Measurements from ENCODE around the gene FRRS1L.
A peak's percentile ranks its signal among the peaks of the same experiment; 100 is the strongest.
"Not testable (repeated sequence)": the region's sequence is repeated elsewhere in the genome, so short reads cannot be mapped to it uniquely, and the experiment has no call there.

FRRS1L gene

GRCh38 chr9:109132567-109133021, 34.5 kb downstream of the FRRS1L start:
- DNase-seq (ENCODE audit: low read depth in 2 of 2) = no peak

GRCh38 chr9:109129470-109130197, 37.4 kb downstream of the FRRS1L start:
- no peak for DNase-seq (ENCODE audit: low read depth in 2 of 2)

GRCh38 chr9:109126671-109127070, 40.4 kb downstream of the FRRS1L start:
- DNase-seq (ENCODE audit: low read depth in 2 of 2) = not testable (repeated sequence)

DNA sequence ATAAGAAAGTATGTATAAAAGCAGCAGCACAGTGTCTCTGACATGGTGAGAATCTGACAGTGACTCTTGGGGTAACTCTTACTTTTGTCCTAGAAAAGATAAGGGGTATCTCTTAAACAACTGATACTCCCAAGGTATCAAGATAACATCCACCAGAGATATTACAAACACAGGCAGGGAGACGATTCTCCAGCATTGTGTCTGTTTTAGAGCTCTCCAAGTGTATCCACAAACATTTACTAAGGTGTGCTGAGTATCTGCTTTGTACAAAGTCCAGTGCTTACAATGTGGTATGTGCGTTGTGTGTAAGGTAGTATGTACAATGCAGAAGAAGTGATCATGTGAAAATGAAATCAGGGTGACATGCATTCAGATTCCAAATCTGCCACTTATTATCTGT, 42.9 kb downstream of the FRRS1L start:
- no peak for DNase-seq (ENCODE audit: low read depth in 2 of 2)

DNA sequence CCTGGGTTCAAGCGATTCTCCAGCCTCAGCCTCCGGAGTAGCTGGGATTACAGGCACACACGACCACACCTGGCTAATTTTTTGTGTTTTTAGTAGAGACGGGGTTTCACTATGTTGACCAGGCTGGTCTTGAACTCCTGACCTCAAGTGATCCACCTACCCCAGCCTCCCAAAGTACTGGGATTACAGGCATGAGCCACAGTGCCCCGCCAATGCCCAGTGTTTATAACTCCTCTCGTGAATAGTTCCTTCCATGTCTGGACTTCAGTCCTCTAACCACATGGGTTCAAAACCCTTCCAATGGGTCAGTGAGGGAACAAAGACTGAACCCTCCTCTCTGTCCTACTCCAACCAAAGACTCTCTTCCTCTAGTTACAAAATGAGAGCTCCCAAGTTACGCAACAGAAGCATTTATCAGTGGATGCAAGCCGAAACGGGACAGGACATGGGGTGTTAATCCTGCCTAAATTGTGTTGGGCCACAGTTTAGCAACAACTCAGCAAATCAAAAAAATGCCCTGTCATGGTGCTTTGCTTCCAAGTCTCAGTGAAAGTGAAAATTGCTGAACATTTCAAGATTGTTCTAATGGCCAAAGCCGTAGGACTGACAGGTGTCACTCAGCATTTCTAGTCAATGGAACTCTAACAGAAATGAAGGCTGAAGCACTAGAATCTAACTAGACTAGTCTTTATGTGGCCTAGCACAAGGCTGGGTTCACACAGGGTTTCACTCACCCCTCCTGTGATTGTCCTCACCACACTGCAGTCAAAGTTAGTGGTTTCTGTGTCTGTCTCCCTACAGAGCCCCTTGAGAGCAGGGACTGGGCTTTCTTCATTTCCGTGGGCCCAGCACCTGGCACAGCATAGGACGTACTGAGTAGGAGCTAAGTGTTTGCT, 44.1 kb downstream of the FRRS1L start:
- DNase-seq (ENCODE audit: low read depth in 2 of 2) = no peak

GRCh38 chr9:109121232-109121796, 45.7 kb downstream of the FRRS1L start:
- DNase-seq (ENCODE audit: low read depth in 2 of 2) = no peak

DNA sequence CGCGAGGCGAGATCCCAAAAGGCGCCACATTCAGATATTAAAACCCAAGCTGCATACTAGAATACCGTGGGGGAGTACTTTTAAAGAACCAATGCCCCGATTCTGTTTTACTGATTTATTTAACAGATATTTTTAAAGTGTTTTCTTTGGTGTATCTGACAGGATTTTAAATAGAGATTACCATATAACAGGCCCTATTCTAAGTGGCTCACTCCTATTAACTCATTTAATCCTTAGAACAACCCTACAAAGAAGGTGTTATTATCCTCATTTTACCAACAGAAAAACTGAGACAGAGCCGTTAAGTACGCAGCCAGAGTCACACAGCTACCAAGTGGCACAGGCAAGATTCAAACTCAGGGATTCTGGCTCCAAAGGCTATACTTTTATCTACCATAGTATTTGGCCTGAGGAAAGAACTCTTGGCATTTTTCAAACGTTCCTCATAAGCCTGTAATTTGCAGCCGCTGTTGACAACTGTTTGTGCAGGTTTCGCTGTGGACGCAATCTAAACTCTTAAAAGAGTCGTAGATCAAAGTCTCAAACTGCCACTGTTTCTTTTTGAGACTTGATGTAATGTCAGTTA, 46.8 kb downstream of the FRRS1L start:
- DNase-seq (ENCODE audit: low read depth in 2 of 2) = no peak

GRCh38 chr9:109119439-109120203, 47.4 kb downstream of the FRRS1L start, which contains the start of gene TMEM245:
Gene TMEM245, minus strand, starts transcription at chr9:109119947. Its CDS starts 34 bp downstream, at chr9:109119913.
- peak; percentile 87 to 93 for DNase-seq (ENCODE audit: low read depth in 2 of 2)

DNA sequence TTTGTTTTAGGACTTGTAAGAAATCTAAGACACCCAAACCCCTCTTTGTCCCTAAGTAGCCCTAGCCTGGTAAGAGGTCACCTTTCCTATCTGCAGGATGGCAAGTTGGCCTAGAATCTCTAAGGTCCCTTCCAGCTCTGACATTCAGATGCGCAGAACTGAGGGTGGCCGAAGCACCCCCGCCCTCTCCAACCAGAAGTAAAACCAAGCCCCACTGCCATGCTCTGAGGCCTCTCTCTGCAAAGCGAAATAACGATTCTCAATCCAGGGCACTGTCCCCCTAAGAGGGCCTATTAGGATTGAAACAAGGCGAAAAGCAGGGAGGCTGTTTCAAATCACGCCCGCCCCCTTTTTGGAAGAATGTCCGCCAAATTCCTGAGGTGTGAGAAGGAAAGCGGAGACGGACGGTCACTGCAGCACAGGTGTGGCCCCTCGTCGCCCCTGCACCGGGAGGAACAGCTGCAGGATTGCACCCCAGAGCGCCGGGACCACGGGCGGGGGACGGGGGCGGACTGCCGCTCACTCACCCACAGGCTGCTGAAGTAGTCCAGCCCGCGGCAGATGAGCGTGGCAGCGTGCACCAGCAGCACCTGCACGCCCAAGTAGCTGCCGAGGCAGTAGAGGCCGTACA, 48.1 kb downstream of the FRRS1L start:
- DNase-seq (ENCODE audit: low read depth in 2 of 2) = peak in 1 of 2 donors; percentile 10

DNA sequence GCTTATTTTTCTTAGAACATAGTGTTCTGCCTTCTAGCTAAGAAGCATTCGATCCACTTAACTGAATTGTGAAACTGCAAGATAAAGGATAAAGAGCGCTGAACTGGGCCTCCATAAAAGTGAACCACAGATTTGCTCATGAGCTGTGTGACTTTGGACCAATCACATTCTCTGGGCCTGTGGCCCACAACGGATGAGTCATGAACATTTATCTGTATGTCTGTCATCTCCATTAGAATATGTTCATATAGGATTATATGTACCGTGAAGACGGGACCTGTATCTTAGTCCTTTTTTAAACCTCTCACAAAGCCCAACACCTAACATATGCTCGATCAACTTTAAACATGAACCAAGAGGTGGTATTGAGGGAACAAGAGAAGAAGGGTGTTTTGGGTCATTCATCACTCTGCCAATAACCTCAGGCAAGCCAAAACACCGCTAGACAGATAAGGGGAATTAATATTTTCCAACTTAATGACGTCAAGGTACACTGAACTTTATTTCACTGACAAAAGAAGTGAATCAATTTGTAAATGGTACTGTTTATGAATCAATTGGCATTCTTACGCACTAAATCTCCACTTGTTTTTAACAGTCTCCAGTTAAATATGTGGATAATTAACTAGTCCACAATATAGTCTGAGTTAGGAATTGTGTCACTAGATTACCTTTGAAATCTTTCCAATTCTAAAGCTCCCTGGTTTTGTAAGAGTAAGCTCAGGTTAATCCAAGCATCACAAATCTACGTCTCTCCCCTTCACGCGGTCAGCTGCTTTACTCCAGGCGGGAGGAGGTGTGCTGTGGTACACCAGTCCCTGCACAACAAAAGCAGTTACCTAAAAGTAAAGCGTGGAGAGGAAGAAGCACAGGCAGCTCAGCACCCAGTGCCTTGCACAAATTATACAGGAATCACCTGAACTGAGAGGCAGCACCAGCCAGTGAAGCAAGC, 48.9 kb downstream of the FRRS1L start:
- DNase-seq (ENCODE audit: low read depth in 2 of 2) = peak in 1 of 2 donors; percentile 36

DNA sequence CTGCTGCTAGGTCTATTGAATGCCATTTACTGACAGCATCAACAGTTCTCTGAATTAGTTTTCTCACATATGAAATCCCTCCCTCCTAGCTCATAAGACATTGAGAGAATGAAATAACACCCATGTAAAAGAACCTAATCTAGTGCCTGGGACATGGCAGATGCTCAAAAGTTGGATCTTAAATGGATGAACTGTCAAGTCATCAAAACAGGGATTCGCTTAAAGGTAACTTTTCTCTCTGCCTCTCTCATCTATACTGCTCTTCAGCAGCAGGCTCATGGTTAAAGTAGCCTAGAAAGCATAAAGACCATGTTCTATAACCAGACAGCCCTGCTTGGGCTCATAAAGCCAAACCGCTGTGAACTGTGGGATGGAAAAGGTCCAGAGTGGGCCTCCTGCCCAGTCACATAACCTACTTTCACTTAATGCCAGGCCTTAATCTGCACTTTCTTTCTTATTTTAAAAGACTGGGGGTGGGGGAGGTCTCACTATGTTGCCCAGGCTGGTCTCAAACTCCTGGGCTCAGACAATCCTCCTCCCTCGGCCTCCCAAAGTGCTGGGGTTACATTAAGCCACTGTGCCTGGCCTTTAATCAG, 51.0 kb downstream of the FRRS1L start:
- DNase-seq (ENCODE audit: low read depth in 2 of 2) = no peak

GRCh38 chr9:109114670-109115069, 52.4 kb downstream of the FRRS1L start:
- no peak for DNase-seq (ENCODE audit: low read depth in 2 of 2)

- no peak for DNase-seq (ENCODE audit: low read depth in 2 of 2)
Measured at GRCh38 chr9:109113892-109114609, 53.0 kb downstream of the FRRS1L start.

DNA sequence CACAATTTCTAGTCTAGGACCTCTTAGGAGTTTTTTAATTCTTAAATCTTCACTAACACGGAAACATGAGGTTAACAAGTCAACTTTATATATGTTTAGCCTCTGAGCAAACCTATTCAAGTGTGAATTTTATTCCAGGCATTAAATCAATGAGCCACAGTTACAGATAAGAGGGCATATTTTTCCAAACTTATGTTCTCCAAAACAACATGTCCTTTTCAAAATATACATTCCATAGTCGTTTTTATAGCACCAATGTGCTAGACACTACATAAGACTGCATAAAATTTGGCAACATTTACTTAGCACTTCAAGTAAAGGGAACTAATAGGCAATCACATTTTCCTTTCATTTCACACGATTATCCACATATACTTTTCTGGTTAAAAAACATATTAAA, 53.8 kb downstream of the FRRS1L start:
- DNase-seq (ENCODE audit: low read depth in 2 of 2) = no peak

DNA sequence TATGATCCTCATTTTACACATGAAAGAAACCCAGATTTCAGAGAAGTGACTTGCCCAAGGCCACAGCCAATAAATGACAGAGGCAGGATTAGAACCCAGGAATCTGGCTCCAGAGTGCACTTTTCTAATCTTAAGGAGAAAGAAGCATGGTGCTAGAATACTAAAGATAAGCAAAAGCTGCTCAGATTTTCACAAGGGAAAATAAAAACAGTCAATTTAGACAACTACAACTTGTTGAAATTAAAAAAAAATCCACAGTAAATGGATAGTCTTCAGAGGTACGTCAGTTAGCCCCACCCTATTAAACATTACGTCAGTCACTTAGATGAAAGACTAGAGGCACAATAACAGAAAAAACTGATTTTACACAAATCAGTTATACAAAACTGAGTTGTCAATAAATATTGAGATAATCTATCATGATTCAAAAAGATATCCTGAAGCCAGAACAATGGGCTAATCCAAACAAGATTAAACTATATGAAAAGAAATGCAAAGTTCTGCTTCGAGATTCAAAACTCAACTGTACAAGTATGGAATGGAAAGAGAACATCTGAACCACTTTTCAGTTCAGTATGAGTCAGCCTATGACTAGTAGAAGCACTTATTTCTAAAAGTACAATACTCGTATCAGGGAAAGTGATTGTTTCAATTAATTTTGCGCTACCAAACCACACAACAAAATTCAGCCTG, 56.6 kb downstream of the FRRS1L start:
- DNase-seq (ENCODE audit: low read depth in 2 of 2) = no peak

- DNase-seq (ENCODE audit: low read depth in 2 of 2) = no peak
Measured at GRCh38 chr9:109109967-109110328, 57.1 kb downstream of the FRRS1L start.

GRCh38 chr9:109108318-109108717, 58.7 kb downstream of the FRRS1L start:
- no peak for DNase-seq (ENCODE audit: low read depth in 2 of 2)

All from stimulated activated CD8-positive, alpha-beta memory T cell treated with anti-CD3 and anti-CD28 coated beads, Interleukin-15, amount 100 ng/mL, for 4 hours (primary cell).